Stimulated activated CD4-positive, alpha-beta T cell treated with anti-CD3 and anti-CD28 coated beads, Interleukin-1b, Interleukin-23, amount 100 ng/mL, for 4 hours (primary cell): ENCODE data around the gene OSM.
"Not testable (repeated sequence)": the region's sequence is repeated elsewhere in the genome, so short reads cannot be mapped to it uniquely, and the experiment has no call there.

ENCODE experiments used
- DNase-seq, 2 donors: peaks; one replicate each; pipeline ENCODE4 v3.0.0-alpha.2; 2020; ENCODE audit warnings: low read depth in 2 of 2

Gene OSM

DNA sequence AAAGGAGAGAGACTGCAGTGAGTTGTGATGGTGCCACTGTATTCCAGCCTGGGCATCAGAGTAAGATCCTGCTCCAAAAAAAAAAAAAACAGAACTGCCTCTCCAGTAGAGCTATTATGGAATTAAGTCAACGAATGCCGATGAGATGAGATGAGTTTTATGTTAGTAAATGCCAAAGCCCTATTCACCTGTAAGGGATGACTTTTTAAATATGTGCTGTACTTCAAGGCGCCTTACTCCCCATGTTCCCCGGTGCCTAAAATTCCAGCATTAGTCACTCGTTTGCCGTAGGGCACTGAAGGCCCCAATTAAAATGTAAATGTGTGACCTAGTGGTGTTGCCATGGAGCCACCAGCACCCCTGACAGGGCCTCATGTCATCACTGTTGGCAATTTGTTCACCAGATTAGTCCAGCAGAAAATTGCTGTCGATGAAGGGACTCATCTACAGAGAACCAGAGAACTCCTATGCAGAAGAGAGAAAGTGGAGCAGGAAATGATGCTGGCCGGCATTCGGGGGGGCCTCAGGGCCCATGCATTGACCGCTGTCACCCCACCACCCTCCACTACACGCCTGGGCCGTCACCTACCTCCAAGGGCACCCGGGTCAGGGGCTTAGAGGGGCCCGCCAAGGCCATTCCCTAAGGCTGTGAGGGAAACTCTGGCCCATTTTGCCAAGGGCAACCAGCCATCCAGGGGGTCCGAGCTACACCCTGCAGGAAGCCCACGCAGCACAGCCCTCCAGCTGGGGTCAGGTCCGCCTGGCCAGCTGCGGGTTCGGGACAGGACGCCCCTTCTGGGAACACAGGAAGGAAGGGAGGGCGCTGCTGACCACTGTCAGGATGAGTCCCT, 37.9 kb downstream of the OSM start:
- DNase-seq: no peak

DNA sequence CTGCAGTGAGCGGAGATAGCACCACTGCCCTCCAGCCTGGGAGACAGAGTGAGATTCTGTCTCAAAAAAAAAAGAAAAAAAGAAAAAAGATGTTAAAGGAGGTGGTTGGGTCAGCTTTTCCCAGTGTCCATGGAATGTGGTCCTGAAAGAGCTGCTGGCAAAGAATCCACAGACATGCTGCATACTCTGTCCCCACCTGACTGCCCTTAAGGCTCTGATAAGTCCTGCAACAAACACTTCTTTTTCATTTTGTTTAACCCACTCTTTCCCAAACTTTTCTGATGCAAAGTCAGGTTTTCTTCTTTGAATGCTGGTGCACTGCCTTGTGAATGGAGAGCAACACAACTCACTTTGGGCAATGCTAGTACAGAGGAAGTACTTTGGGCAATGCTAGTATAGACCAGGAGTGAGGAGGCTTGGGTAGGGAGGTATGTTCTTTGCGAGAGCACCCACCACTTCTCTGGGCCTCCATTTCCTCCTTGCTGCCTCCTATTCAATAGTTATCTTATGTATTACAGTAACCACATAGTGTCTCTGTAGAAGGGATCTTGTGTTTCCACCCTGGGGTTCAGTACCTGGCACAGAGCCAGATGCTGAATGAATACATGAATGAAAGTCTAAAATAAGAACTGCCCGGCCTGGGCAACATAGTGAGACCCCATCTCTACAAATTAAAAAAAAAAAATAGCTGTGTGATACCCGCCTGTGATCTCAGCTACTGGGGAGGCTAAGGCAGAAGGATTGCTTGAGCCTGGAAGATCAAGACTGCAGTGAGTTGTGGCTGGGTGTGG, 39.0 kb downstream of the OSM start:
- DNase-seq: no peak

DNA sequence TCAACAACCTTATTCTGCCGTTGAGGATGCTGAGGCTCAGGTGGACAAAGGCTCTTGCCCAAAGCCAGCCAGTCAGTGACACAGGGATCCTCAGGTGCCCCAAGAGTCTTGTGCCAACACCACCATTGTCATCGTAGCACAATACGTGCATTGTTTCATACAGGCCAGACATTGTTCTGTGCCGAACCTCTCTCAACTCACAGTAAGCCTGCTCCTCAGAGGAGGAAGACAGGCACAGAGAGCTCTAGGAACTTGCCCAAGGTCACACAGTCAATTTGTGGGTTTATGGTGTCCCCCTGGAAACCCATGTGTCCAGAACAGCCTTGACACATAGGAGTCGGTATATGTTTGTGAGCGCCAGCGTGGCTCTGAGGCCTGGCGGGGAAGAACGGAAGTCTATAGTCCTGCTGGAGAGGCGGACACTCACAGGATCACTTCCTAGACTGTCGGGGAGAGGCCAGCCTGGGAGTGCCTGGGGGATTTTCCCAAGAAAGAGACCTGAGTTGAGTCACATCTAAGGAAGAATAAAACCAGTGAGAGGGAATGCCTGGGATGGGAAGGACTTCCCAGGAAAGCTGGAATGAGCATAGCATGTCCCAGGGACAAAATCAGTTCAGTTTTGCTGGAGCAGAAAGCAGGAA, 40.3 kb downstream of the OSM start:
- DNase-seq: no peak

DNA sequence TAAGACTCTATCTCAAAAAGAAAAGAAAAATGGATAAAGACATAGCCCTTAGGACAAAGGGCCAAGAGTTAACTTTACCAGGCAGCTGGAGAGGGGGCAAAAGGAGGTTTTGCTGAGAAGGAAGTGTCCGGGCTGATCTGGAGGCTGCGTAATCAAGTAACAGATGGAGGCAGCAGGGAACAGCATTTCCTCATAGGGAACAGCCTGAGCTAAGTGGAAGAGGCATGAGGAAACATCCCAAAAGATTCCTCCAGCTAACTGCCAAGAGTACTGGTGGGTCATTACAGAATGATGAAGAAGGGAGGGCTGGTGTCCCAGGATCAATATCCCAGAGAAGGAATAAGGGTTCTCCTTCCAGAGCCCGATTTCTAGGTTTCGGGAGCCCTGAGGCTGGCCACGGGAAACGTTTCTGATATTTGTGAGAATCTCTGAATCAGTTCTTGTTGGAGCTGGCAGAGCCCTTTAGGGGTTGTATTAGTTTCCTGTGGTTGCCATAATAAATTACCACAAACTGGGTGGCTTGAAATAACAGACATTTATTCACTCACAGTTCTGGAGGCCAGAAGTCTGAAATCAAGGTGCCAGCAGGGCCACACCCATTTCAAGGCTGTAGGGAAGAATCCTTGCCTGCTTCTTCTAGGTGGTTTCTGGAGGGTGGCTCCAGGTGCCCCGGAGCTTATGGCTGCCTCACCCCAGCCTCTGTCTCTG, 41.3 kb downstream of the OSM start:
- no peak for DNase-seq

DNA sequence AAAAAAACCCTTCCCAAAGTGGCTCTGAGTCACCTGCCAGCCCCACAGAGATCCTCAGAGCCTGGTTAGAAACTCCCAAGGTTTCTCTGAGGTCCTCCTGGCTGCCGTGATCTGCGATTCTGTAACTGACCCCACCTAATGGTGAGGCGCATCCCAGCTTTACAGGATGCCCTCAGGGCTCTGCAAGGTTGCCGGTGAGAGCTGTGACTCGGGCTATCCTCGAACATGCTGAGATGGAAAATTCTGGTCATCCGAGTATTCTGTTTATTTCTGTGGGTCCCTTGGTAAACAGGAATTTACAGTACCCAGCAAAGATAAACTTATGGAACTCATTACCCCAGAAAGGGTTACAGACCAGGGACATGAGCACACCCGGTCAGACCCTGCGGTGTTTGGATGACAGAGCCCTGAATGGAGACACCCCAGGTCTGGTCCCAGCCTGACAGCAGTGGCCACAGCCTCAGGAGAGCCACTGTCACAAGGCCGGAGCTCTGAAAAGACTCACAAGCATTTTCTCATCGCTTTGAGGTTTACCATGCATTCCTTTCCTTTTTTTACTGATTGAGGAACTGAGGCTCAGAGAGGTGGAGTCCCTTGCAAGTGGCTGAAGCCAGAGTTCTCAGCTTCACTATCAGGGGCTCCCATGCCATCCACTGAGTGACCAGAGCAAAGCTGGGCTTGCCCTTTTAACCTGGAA, 42.3 kb downstream of the OSM start:
- DNase-seq: no peak

DNA sequence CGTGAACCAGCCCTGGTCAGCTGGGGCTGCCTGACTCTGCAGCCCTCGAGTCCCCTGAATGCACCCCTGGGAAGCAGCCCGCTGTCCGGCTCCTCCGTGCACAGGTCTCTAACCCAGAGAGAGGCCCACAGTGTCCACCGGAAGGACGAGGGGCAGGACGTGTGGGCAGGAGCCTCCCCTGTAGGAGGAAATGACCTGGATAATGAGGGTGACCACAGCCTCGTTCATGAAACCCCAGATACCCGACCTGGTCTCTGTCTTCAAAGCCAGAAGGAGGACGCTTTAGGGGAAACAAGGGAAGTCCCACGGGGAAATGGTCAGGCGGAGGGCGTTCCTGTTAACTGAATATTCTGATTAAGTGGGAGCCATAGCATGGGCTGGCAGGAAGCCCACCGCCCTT, 43.3 kb downstream of the OSM start:
- no peak for DNase-seq

DNA sequence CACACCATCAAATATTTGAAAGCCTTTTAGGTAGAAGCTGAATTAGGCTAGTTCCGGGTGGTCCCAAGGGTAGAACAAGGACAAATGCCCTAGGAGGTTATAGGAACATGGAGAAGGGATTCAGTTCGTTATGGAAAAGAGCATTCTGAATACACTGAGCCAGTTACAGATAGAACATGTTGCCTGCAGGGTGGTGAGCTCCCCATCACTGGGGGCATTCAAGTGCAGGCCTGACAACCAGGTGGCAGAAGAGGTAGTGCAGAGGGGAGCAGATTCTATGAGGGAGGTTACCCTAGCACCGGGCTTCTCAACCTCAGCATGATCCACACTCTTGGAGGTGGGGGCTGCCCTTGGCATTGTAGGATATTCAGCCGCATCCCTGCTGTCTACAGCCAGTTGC, 44.3 kb downstream of the OSM start:
- DNase-seq: no peak

DNA sequence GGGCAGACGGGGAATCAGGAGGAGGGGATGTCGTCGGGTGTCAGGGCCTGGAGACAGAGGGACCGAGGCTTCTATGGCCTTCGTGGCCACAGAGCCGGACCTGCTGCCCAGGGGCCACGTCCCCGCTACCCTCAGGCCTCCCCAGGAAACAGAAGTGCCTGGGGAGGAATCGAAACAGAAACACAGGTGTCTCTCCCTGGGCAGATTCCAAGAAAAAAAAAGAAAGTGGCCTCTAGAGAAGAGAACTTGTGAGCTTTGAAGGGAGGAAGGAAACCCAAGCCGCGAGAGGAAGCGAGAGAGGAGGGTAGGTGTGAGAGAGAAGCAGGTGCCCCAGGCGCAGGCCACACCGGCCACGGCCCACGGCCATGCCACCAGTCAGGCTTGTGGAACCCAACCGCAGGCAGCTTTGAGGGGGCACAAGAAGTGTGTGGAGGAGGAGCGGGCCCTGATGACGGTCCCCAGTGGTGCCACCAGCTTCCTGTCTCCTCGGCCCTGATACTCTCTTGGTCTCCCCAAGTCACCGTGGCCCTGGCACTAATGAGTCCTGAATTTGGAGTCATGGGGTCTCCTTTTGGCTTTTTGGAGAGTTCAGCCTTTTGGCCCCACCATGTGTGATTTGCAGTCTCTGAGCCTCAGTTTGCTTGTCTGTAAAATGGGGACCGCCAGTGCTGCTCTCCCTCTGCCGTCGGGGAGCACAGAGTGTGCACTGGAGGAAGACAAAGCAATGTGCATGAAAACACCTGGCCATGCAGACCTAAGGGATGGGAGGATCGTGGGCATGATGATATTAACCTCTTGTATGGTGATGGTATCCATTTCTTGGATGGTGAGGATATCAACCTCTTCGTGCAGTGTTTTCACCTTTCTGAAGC, 45.3 kb downstream of the OSM start:
- DNase-seq: peak in 1 of 2 donors; percentile 47

DNA sequence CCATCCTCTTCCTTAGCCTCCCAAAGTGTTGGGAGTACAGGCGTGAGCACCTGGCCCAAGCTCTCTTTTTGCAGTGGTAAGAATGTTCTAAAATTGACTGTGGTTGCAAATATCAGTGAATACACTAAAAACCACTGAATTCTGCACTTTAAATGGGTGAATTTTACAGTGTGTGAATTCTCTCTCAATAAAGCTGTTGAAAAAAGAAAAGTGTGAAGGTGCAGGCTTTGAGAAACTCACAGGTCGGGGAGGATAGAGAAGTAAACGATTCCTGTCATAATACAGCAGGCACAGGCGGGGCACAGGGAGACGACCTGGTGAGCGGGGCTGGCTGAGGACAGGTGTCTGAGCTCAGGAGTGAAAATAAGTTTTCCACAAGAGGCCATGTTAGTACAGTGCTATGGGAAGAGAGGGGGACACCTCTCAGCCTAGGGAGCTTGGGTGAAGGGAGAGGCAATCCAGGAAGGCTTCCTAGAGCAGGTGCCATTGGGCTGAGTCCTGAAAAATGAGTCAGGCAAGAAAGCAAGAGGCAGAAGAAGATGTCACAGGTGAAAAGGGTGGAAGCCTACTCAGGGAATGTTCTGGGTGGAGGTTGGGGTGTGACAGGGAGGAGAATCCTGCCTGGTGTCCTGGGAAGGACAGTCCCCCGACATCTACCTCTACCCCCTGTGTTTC, 46.2 kb downstream of the OSM start:
- no peak for DNase-seq

DNA sequence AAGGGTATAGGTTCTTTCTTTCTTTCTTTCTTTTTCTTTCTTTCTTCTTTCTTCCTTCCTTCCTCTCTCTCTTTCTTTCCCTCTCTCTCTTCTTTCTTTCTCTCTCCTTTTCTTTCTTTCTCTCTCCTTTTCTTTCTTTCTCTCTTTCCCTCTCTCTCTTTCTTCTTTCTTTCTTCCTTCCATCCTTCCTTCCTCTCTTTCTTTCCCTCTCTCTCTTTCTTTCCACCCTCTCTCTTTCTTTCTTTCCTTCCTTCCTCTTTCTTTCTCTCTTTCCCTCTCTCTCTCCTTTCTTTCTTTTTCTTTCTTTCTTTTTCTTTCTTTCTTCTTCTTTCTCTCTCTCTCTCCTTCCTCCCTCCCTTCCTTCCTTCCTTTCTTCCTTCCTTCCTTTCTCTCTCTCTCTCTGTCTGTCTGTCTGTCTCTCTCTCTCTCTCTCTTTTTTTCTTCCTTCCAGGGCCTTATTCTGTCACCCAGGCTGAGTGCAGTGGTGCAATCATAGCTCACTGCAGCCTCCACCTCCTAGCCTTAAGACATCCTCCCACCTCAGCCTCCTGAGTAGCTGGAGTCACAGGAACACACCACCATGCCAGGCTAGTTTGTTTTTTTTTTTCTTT, 46.9 kb downstream of the OSM start:
- no peak for DNase-seq

DNA sequence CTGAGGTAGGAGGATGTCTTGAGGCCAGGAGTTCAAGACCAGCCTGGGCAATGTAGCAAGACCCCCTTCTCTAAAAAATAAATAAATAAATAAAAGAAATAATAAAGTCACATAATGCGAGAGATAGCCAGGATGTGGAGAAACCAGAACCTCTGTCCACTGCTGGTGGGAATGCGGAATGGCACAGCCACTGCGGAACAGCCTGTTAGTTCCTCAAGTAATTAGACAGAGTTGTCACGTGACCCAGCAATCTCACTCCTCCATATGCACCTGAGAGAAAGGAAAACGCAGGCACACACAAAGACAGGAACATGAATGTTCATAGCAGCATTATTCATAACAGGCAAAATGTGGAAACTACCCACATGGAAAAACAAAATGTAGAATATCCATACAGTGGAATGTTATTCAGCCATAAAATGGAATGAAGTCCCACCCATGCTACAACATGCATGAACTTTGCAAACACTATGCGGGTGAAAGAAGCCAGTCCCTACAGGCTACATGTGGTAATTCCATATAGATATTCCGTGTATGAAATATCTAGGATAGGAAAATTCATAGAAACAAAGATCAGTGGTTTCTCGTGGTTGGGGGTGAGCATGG, 47.5 kb downstream of the OSM start:
- DNase-seq: no peak

DNA sequence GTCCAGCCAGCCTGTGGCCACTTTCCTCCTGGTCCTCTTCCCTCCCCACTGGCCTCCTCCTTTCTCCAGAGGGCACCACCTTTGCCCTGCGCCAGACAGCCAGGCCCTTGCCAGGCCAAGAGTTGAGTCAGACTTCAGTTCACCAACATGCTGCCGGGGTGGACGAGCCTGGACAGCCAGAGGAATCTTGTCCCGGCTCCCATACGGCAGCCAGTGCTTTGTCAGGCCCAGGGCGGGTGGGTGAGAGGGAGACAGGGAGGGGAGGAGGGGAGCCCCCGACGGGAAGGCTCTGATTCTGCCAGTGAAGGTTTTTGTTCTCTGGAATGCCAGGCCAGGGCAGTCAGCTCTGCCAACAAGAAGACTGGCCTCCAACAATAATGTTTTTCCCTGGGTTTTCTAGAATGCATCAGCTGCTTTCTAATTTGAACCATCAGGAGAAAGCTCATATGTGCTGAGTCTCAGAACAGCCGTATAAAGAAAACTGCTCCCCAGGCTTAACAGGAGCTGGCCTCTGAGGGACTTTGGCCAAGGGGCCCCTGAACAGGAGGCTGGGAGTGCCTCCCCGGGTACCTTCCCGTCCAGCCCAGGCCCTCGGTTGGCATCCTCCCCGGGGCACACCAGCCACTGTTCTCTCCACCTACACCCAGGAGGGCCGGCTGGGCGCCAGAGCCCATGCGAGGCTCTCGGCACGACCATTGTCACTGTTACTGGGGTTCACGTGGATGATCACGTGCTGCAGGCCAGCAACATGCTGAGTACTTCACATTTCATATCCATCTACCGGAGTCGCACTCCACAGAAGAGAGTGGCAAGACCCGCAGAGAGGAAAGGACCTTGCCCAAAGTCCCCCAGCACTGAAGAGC, 48.7 kb downstream of the OSM start:
- DNase-seq: no peak

DNA sequence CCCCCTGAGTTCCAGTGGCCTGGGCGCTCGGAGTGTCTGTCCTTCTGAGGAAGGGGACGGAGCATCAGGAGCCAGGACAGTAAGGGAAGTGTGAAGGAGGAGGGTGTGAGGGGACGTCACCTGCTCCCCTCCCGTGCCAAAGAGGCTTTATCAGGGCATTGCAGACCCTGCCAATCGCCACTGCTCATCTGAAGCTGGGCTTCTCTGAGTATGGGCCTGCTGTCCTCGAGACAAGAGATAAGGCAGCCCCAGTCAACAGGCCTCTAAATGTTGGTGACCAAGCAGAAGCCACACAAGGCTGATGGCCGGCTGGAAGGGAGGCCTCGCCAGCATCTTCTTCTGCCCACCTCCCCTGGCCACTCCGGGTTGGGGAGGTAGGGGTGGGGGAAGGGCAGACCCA, 49.9 kb downstream of the OSM start:
- no peak for DNase-seq

DNA sequence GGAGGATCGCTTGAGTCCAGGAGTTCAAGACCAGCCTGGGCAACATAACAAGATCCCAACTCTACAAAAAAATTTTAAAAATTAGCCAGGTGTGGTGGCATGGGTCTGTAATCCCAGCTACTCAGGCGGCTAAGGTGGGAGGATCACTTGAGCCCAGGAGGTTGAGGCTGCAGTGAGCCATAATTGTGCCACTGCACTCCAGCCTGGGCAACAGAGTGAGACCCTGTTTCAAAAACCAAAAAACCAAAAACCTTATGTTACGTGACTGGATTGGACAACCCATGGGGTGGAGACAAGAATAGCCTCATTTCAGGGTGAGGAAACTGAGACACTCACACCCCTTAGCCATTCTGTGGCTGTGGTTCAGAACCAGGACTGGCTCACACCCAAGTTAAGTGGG, 50.4 kb downstream of the OSM start:
- not testable (repeated sequence) for DNase-seq

DNA sequence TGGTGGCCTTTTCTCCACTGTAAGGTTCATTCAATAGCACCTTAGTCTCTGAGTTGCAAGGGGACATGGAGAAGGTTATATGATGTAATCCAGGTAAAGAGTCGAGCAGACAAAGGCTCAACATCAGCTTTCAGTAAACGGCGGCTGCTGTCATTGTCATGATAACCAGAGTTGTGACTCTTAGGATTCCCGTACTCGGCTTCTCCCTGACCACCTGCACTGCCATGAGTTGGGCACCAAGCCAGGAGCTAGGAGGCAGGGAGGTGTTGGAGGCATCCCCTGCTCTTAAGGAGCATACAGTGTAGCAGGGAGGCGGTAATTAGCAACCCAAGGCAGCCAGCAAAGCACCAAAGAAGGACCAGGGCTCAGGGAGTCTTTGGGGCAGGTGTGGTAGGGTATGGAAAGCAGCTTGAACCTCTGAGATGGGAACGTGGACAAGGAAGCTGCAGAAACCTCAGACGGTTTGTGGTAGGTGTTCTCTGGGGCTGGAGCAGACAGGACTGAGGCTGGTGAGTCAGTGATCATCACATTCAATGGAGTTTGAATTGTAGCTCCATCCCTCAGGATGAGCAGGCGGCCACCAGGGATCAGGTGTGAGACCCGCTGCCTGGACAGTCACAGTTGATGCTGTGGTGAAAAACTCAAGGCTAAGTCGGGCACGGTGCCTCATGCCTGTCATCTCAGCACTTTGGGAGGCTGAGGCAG, 51.8 kb downstream of the OSM start:
- DNase-seq: no peak

DNA sequence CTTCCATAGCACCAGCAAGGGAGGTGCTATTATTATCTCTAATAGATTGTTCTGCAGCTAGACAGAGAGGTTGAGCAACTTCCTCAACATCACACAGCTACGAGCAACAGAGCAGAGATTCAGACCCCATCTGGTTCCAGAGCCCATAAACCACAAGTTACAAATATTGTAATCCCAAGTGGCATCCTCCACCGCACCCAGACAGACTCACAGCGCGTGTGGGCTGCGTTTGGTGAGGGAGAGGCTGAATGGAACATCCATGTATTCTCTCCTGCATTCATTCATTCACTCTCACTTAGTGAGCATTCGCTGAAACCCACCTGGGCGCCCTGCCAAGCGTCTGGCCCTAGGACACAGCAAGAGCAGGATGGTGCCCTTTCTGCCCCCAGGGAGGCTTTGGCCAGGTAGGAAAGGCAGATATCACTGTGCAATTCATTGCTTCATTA, 53.6 kb downstream of the OSM start:
- DNase-seq: no peak
